ENCODE data around the gene CES3.

DNA sequence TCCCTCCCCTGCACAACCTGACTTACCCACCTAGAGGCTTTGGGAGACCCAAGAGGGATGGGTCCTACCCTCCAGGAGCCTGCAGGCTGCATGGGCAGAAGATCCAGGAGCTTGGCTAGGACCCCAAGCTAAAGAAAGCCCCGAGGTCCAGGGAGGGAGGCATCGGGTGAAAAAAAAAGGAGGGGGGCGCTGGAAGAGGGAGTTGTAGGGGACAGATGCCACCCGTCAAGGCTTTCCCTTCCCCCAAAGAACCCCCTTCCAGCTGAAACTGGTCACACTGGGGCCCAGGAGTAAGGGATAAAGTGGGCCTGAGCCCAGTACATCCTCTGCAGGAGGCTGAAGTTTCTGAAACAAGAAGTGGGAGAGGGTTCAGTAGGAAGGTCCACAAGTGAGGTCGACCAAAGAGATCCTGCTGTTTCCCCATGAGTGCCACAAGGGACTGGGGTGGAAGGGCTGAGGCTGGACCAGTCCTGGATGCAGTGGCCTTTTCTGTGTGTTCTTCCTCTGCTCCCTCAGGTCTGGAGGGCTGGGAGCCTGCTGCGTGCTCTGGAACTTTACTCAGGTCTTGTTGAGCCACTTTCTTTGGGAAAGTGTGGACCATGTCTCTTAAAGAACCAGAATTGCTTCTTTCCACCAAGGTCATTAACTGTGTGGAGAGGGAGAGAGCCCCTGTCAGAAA, 53.7 kb downstream of the CES3 start:
- TF ChIP-seq POLR2A (IDR thresholded peaks at IDR 0.05), result no peak
- TF ChIP-seq, protein P1, sequence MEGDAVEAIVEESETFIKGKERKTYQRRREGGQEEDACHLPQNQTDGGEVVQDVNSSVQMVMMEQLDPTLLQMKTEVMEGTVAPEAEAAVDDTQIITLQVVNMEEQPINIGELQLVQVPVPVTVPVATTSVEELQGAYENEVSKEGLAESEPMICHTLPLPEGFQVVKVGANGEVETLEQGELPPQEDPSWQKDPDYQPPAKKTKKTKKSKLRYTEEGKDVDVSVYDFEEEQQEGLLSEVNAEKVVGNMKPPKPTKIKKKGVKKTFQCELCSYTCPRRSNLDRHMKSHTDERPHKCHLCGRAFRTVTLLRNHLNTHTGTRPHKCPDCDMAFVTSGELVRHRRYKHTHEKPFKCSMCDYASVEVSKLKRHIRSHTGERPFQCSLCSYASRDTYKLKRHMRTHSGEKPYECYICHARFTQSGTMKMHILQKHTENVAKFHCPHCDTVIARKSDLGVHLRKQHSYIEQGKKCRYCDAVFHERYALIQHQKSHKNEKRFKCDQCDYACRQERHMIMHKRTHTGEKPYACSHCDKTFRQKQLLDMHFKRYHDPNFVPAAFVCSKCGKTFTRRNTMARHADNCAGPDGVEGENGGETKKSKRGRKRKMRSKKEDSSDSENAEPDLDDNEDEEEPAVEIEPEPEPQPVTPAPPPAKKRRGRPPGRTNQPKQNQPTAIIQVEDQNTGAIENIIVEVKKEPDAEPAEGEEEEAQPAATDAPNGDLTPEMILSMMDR (IDR thresholded peaks at IDR 0.05), result no peak
